Chondrocyte (in vitro differentiated cells): ENCODE measurements around the gene ACSL6. TPM values are rescaled to one million over a fixed set of nuclear protein-coding genes. Genes with fewer than 3 reads are reported as not detected.
A peak's percentile ranks its signal among the peaks of the same experiment; 100 is the strongest.

ENCODE experiments used
- DNase-seq: peaks from one replicate; pipeline ENCODE4 v3.0.0; 2021; ENCODE audit warnings: mixed read lengths, low spot score
- H3K27ac Mint-ChIP-seq: one replicate; pipeline ENCODE4 v1.8.0; 2021; ENCODE audit warnings: mild to moderate bottlenecking, moderate library complexity, mixed read lengths; ENCODE audit not compliant: unreplicated experiment
- H3K27me3 Mint-ChIP-seq: 2 replicates; pipeline ENCODE4 v1.8.0; 2021; ENCODE audit warnings: low read depth, mixed read lengths
- H3K36me3 Mint-ChIP-seq: 2 replicates; pipeline ENCODE4 v1.8.0; 2021; ENCODE audit warnings: low read depth, mixed read lengths
- H3K4me1 Mint-ChIP-seq: 2 replicates; pipeline ENCODE4 v1.8.0; 2021; ENCODE audit warnings: low read depth, mild to moderate bottlenecking, mixed read lengths
- H3K4me3 Mint-ChIP-seq: one replicate; pipeline ENCODE4 v1.8.0; 2021; ENCODE audit warnings: mild to moderate bottlenecking, moderate library complexity, mixed read lengths; ENCODE audit not compliant: unreplicated experiment
- H3K9me3 Mint-ChIP-seq: 2 replicates; pipeline ENCODE4 v1.8.0; 2021; ENCODE audit warnings: low read depth, mixed read lengths
- CTCF ChIP-seq: fragments of 200-600 bp; sonication (generic); IDR thresholded peaks from 2 replicates; pipeline ENCODE4 v1.5.0; 2021; ENCODE audit warnings: antibody characterized with exemption, mild to moderate bottlenecking, moderate library complexity
- total RNA-seq: library from RNA; stranded (reverse); gene quantifications from 3 replicates; pipeline ENCODE4 v1.2.1, GENCODE V29; 2021

ACSL6 gene
- total RNA-seq, 1 donor from 2014 or later = not detected

DNA sequence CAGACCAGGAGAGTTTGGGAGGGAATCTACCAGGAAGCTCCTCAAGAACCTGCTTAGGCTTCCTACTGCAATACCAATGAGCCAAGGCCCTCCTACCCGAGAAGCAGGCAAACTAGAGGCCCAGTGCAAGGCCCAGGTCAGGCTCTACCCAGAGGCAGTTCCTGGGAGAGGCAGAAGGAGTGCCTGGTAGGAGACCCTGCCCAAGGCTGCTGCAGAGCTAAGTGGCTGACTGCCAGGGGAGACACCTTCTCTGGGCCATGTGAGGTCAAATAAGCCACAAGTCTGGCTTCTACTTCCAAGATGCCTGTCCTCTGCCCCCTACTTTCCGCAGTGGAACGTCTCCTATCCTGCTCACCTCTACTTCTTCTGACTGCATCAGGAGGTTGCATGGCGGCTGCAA is 17.8 kb downstream of the ACSL6 start:
- peaks cover 11% of the 10 kb centered on the region for H3K27me3 Mint-ChIP-seq
- H3K4me3 Mint-ChIP-seq = no peak overlapping the region
- H3K9me3 Mint-ChIP-seq = no peaks in the 10 kb centered on the region
- H3K27ac Mint-ChIP-seq = no peak overlapping the region
- H3K36me3 Mint-ChIP-seq = no peaks in the 10 kb centered on the region
- H3K4me1 Mint-ChIP-seq = no peaks in the 10 kb centered on the region
- TF ChIP-seq CTCF = no peak
- DNase-seq = peak; percentile 51

DNA sequence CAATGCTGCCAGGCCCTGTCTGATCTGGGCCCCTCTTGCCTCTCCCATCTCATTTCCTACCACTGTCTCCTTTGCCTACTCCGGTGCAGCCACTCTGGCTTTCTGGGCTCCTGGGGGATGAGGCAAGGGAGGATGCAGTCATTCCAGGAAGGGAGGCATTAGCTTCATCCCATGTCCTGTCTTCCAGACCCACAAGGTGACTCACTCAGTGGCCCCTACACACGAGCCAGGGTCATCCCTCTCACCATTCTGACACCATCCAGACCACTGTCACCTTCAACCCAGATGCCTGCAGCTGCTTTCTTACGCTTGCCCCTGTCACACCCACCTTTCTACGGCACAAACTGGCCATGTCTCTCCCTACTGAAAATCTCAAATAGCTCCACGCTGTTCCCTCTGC is 19.1 kb downstream of the ACSL6 start:
- no peak overlapping the region for H3K4me3 Mint-ChIP-seq

GRCh38 chr5:131991593-131992324 is 19.7 kb downstream of the ACSL6 start:
- no peaks in the 10 kb centered on the region for H3K36me3 Mint-ChIP-seq
- peak; percentile 48 for DNase-seq
- no peak for TF ChIP-seq CTCF
- no peaks in the 10 kb centered on the region for H3K4me1 Mint-ChIP-seq
- no peak overlapping the region for H3K27ac Mint-ChIP-seq
- H3K27me3 Mint-ChIP-seq = peaks cover 11% of the 10 kb centered on the region
- no peaks in the 10 kb centered on the region for H3K9me3 Mint-ChIP-seq
- no peak overlapping the region for H3K4me3 Mint-ChIP-seq

More for the DNA sequence above, 19.1 kb downstream of the ACSL6 start:
- Mint-ChIP-seq H3K9me3 (no peaks in the 10 kb centered on the region), H3K27ac (no peak overlapping the region), H3K4me1 (no peaks in the 10 kb centered on the region), H3K36me3 (no peaks in the 10 kb centered on the region), H3K27me3 (peaks cover 11% of the 10 kb centered on the region)
- no peak for TF ChIP-seq CTCF
- peak; percentile 37 for DNase-seq

DNA sequence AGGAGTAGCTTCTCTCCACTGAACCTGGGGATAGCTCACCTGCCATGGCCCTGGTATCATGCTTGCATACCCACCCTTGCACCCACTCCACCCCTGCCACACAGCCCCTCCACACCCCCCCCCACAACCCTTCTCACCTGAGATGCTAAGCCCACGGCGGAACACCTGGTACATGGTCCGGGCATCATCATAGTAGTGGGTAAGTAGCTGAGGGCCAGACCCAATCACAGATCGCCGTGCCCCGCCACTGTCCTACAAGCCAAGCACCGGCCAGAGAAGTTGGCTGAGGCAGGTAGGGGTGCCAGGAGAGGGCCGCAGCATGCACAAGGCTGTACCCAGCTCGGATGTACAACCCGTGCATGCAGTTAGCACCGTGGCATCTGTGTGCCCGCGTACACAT is 20.7 kb downstream of the ACSL6 start:
- Mint-ChIP-seq H3K27me3 (peaks cover 13% of the 10 kb centered on the region), H3K9me3 (no peaks in the 10 kb centered on the region), H3K4me3 (no peak overlapping the region), H3K27ac (no peak overlapping the region), H3K36me3 (no peaks in the 10 kb centered on the region), H3K4me1 (no peaks in the 10 kb centered on the region)
- TF ChIP-seq CTCF = no peak
- peak; percentile 65 for DNase-seq

DNA sequence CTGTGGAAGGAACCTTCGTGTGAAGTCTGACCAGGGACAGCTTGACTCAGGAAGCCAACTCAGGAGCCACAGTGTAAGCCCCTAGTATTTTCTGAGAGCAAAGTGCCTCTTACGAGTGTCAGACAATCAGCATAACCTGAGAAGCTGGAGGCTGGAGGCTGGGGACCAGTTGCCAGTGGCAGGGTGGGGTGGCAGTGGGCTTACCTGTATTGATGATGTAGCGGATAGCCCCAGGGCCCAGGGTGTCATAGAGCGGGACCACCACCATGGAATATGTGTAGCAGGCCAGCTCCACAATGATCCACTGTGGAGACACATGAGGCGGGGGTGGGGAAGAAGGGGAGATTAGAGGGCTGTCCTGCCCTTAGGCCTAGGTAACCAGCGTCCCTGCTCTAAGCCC is 22.9 kb downstream of the ACSL6 start:
- peak; percentile 66 for DNase-seq
- no peak overlapping the region for H3K27ac Mint-ChIP-seq
- TF ChIP-seq CTCF = no peak
- H3K4me3 Mint-ChIP-seq = no peak overlapping the region
- no peaks in the 10 kb centered on the region for H3K36me3 Mint-ChIP-seq
- H3K4me1 Mint-ChIP-seq = peaks cover 2% of the 10 kb centered on the region
- H3K27me3 Mint-ChIP-seq = peaks cover 13% of the 10 kb centered on the region
- no peaks in the 10 kb centered on the region for H3K9me3 Mint-ChIP-seq
